H1 (cell line): ENCODE measurements around the gene ZFP90. TPM values are rescaled to one million over a fixed set of nuclear protein-coding genes. Genes with fewer than 3 reads are reported as not detected.

Experiments
- CTCF ChIA-PET: fragments of 300-600 bp; sonication (Branson Sonifier 250); formaldehyde crosslinking; loops from one replicate; lab custom pipeline; 2021; ENCODE audit not compliant: partially characterized antibody; lab: Charles Lee
- POLR2A ChIA-PET: fragments of 300-600 bp; sonication (Branson Sonifier 250); formaldehyde crosslinking; loops from one replicate; lab custom pipeline; 2021; ENCODE audit warnings: inconsistent platforms; ENCODE audit not compliant: partially characterized antibody; lab: Charles Lee
- DNase-seq, 2 experiments: peaks; one replicate each; pipeline versions ENCODE4 v3.0.0 to v3.0.0-alpha.2; 2010 to 2022; ENCODE audit warnings: low spot score in 2 of 2, low read depth in 1 of 2, mixed read lengths in 1 of 2
- FAIRE-seq: peaks from 2 replicates; lab custom pipeline; 2011; peaks lifted over from hg19 to GRCh38; lab: Jason Lieb, UNC
- H2AFZ ChIP-seq: 2 replicates; pipeline ENCODE4 v1.8.1; 2012; ENCODE audit warnings: low read length, inconsistent platforms
- H2AK5ac ChIP-seq: 2 replicates; pipeline ENCODE4 v1.6.1; 2013; ENCODE audit warnings: low read depth, low read length
- H2BK120ac ChIP-seq: replicated peaks from 2 replicates; pipeline ENCODE3; 2013; ENCODE audit warnings: low read depth, low read length, inconsistent platforms
- H2BK12ac ChIP-seq: 2 replicates; pipeline ENCODE4 v1.6.1; 2013; ENCODE audit warnings: low read depth, low read length
- H2BK15ac ChIP-seq: 2 replicates; pipeline ENCODE4 v1.6.1; 2013; ENCODE audit warnings: low read length
- H2BK20ac ChIP-seq: 2 replicates; pipeline ENCODE4 v1.6.1; 2013; ENCODE audit warnings: low read length
- H2BK5ac ChIP-seq: 2 replicates; pipeline ENCODE4 v1.6.1; 2013; ENCODE audit warnings: low read depth, low read length
- H3K14ac ChIP-seq: 2 replicates; pipeline ENCODE4 v1.6.1; 2013; ENCODE audit warnings: inconsistent platforms; ENCODE audit not compliant: insufficient read length
- H3K18ac ChIP-seq: 2 replicates; pipeline ENCODE4 v1.6.1; 2013; ENCODE audit warnings: low read length; ENCODE audit errors: extremely low read depth
- H3K23ac ChIP-seq: 2 replicates; pipeline ENCODE4 v1.6.1; 2013; ENCODE audit warnings: inconsistent platforms; ENCODE audit not compliant: insufficient read length
- H3K23me2 ChIP-seq: 2 replicates; pipeline ENCODE4 v1.6.1; 2013; ENCODE audit warnings: low read depth, low read length
- H3K27ac ChIP-seq: 2 replicates; pipeline ENCODE4 v1.6.1; 2011; ENCODE audit warnings: low read depth, low read length, inconsistent platforms
- H3K27me3 ChIP-seq, 4 experiments: replicated peaks in 1 of 4; 1 replicate in 1 of 4; 2 replicates in 3 of 4; pipeline versions ENCODE4 v1.6.1 to v1.8.1; 2011 to 2013; ENCODE audit warnings: low read length in 3 of 4, mild to moderate bottlenecking in 3 of 4, inconsistent platforms in 2 of 4, mixed read lengths in 2 of 4, moderate library complexity in 1 of 4; ENCODE audit not compliant: control insufficient read depth in 3 of 4, insufficient read depth in 3 of 4; ENCODE audit errors: extremely low read depth in 1 of 4
- H3K36me3 ChIP-seq, 4 experiments: 2 replicates each; pipeline versions ENCODE4 v1.6.1 to v1.8.1; 2011 to 2013; ENCODE audit warnings: mild to moderate bottlenecking in 4 of 4, low read length in 3 of 4, moderate library complexity in 2 of 4, control low read depth in 1 of 4, inconsistent platforms in 1 of 4; ENCODE audit not compliant: insufficient read depth in 4 of 4, control insufficient read depth in 2 of 4
- H3K4ac ChIP-seq: replicated peaks from 2 replicates; pipeline ENCODE3; 2013; ENCODE audit warnings: low read length, low read depth, mixed read lengths, inconsistent platforms; ENCODE audit not compliant: insufficient read length
- H3K4me1 ChIP-seq, 4 experiments: replicated peaks in 1 of 4; 1 replicate in 1 of 4; 2 replicates in 3 of 4; pipeline versions ENCODE4 v1.6.1 to v1.8.1; 2011 to 2013; ENCODE audit warnings: low read length in 3 of 4, inconsistent platforms in 2 of 4, mixed read lengths in 1 of 4; ENCODE audit not compliant: insufficient read depth in 4 of 4, control insufficient read depth in 3 of 4
- H3K4me2 ChIP-seq, 2 experiments: 2 replicates each; pipeline versions ENCODE4 v1.6.1 to v1.8.1; 2011 to 2013; ENCODE audit warnings: low read depth in 2 of 2, low read length in 2 of 2, control low read depth in 1 of 2, inconsistent platforms in 1 of 2, mild to moderate bottlenecking in 1 of 2; ENCODE audit not compliant: insufficient read depth in 1 of 2
- H3K4me3 ChIP-seq, 4 experiments: fragments of 200-600, 300-600 bp in 1 of 4; sonication (generic), shearing (Covaris generic), sonication (Bioruptor Twin) in 1 of 4; 2 replicates each; pipeline versions ENCODE4 v1.5.1 to v1.8.1; 2011 to 2016; ENCODE audit warnings: low read length in 4 of 4, low read depth in 3 of 4, control low read depth in 2 of 4, inconsistent platforms in 2 of 4, mild to moderate bottlenecking in 2 of 4, mixed read lengths in 1 of 4, moderate library complexity in 1 of 4; ENCODE audit not compliant: insufficient read depth in 2 of 4; ENCODE audit errors: extremely low read depth in 1 of 4
- H3K56ac ChIP-seq: replicated peaks from 2 replicates; pipeline ENCODE3; 2013; ENCODE audit warnings: low read depth, mild to moderate bottlenecking, mixed read lengths, low read length, inconsistent platforms; ENCODE audit not compliant: insufficient read length
- H3K79me1 ChIP-seq: 2 replicates; pipeline ENCODE4 v1.6.1; 2013; ENCODE audit warnings: low read depth, low read length, control low read depth
- H3K79me2 ChIP-seq, 2 experiments: 2 replicates each; pipeline versions ENCODE4 v1.6.1 to v1.8.1; 2012 to 2013; ENCODE audit warnings: low read length in 2 of 2, mild to moderate bottlenecking in 2 of 2, inconsistent platforms in 1 of 2; ENCODE audit not compliant: insufficient read depth in 2 of 2, control insufficient read depth in 1 of 2
- H3K9ac ChIP-seq, 4 experiments: replicated peaks in 1 of 4; 1 replicate in 1 of 4; 2 replicates in 3 of 4; pipeline versions ENCODE4 v1.6.1 to v1.8.1; 2011 to 2013; ENCODE audit warnings: low read depth in 3 of 4, low read length in 3 of 4, control low read depth in 2 of 4, mild to moderate bottlenecking in 2 of 4, moderate library complexity in 2 of 4, inconsistent platforms in 1 of 4; ENCODE audit errors: extremely low read depth in 1 of 4
- H3K9me3 ChIP-seq, 2 experiments: 2 replicates each; pipeline versions ENCODE4 v1.6.1 to v1.8.1; 2012 to 2013; ENCODE audit warnings: mild to moderate bottlenecking in 2 of 2, moderate library complexity in 2 of 2, control low read depth in 1 of 2, inconsistent platforms in 1 of 2, low read depth in 1 of 2, low read length in 1 of 2, mixed read lengths in 1 of 2; ENCODE audit not compliant: insufficient read depth in 2 of 2
- H4K20me1 ChIP-seq, 2 experiments: replicated peaks in 1 of 2; 2 replicates each; pipeline versions ENCODE3 to v1.8.1; 2011 to 2013; ENCODE audit warnings: inconsistent platforms in 2 of 2, low read length in 2 of 2, mild to moderate bottlenecking in 1 of 2; ENCODE audit not compliant: insufficient read depth in 2 of 2, control insufficient read depth in 1 of 2
- H4K5ac ChIP-seq: 2 replicates; pipeline ENCODE4 v1.6.1; 2013; ENCODE audit warnings: low read length, low read depth, mixed read lengths, inconsistent platforms; ENCODE audit not compliant: insufficient read length
- H4K8ac ChIP-seq: 2 replicates; pipeline ENCODE4 v1.8.0; 2013; ENCODE audit warnings: mild to moderate bottlenecking, moderate library complexity, low read length, inconsistent platforms; ENCODE audit not compliant: insufficient read depth; ENCODE audit errors: extremely low read depth
- H4K91ac ChIP-seq: replicated peaks from 2 replicates; pipeline ENCODE3; 2013; ENCODE audit warnings: low read length, mixed read lengths, inconsistent platforms; ENCODE audit not compliant: insufficient read length
- E2F6 ChIP-seq: IDR thresholded peaks from 2 replicates; pipeline ENCODE4 v1.6.1; 2012; ENCODE audit warnings: inconsistent platforms
- YY1 ChIP-seq: IDR thresholded peaks from 2 replicates; pipeline ENCODE4 v1.6.1; 2011; ENCODE audit warnings: low read depth, mild to moderate bottlenecking, low read length
- WGBS, 2 experiments: shearing (Covaris generic) in 1 of 2; methylation state at CpG; one replicate each; pipeline versions ENCODE4 v1.1.6 to v1.1.7; 2013 to 2015; ENCODE audit warnings: low lambda C conversion rate in 2 of 2, mixed read lengths in 2 of 2, inconsistent platforms in 1 of 2, low coverage in 1 of 2, missing lambda C conversion rate in 1 of 2; ENCODE audit not compliant: insufficient replicate concordance in 2 of 2, insufficient coverage in 1 of 2, insufficient read length in 1 of 2; ENCODE audit errors: extremely low coverage in 1 of 2, missing lambda C conversion rate in 1 of 2; 5-methylcytosine and 5-hydroxymethylcytosine counted together
- polyA plus RNA-seq, 7 experiments: library from polyadenylated mRNA; depleted of rRNA in 3 of 7; stranded (reverse) in 5 of 7; unstranded in 2 of 7; fragments of >200 nt in 5 of 7; fragments of 200-250 nt in 2 of 7; gene quantifications; 1 replicate in 5 of 7; 2 replicates in 1 of 7; 4 replicates in 1 of 7; pipeline versions ENCODE4 v1.2.1 to v1.2.3, GENCODE V29; 2011 to 2013; ENCODE audit warnings: missing spikeins in 2 of 7, mixed read lengths in 2 of 7
- total RNA-seq: library from RNA; stranded (reverse); fragmentation: NEBNext Ultra II Directional; extraction: Animal tissue kit (Norgen Biotek cat#: 25700); gene quantifications from 2 replicates; pipeline ENCODE4 v1.2.1, GENCODE V29; 2021

ZFP90 gene
- total and polyA plus RNA-seq, 2 of the 8 experiments (the other 6 are each of a cell fraction or from before 2014, with no cell fraction given), result 10.3 to 19.1 TPM

GRCh38 chr16:68526782-68527145, 12.3 kb upstream of the ZFP90 start:
- Histone ChIP-seq H3K27ac (no peak overlapping the region), H2AFZ (no peak overlapping the region), H4K91ac (no peak overlapping the region), H3K14ac (no peak overlapping the region), H3K4me1 (peaks cover 0 to 3% (median 3%) of the 10 kb centered on the region in 4 experiments; a peak in 4 of 7 replicates), H2BK12ac (no peak overlapping the region), H3K9me3 (peaks cover 0 to 7% of the 10 kb centered on the region in 2 experiments; a peak in 1 of 4 replicates), H2BK120ac (no peak overlapping the region), H2BK5ac (no peak overlapping the region), H4K8ac (no peak overlapping the region), H3K79me1 (no peaks in the 10 kb centered on the region), H3K79me2 (no peaks in the 10 kb centered on the region), H2BK20ac (no peak overlapping the region), H3K4ac (no peak overlapping the region), H2AK5ac (no peak overlapping the region), H3K4me3 (no peak overlapping the region), H2BK15ac (no peak overlapping the region), H3K56ac (no peak overlapping the region), H3K23ac (no peak overlapping the region), H4K5ac (no peak overlapping the region), H3K9ac (no peak overlapping the region), H3K23me2 (peaks cover 7% of the 10 kb centered on the region; the same call in 1 of the 2 replicates), H4K20me1 (no peaks in the 10 kb centered on the region), H3K27me3 (peaks cover 4 to 21% (median 15%) of the 10 kb centered on the region in 4 experiments), H3K4me2 (no peak overlapping the region), H3K36me3 (no peaks in the 10 kb centered on the region), H3K18ac (no peak overlapping the region)
- POLR2A ChIA-PET, result interaction anchor here (0.9 to 1.5 kb wide), 3 partner anchors 50 to 635 kb away, joined by 3 read pairs; no protein-coding TSS in a partner anchor
- no peak for TF ChIP-seq E2F6
- no peak for TF ChIP-seq YY1
- WGBS, 2 experiments, result 95% methylated on average over 16 of the region's 29 CpGs; no CpG with 5 or more reads in 1 of the 2 experiments
- CTCF ChIA-PET, result interaction anchor here (0.6 to 6.4 kb wide), 12 partner anchors 11 to 300 kb away, joined by 3 to 72 read pairs (median 4); no protein-coding TSS in a partner anchor
- FAIRE-seq (no peak), DNase-seq (no peak)
